Measurements from ENCODE around the gene SNRNP40. TPM values are rescaled to one million over a fixed set of nuclear protein-coding genes. Genes with fewer than 3 reads are reported as not detected.

SNRNP40 gene
- polyA plus RNA-seq, 3 donors, result 25.6 to 56.4 (median 50.9) TPM

DNA sequence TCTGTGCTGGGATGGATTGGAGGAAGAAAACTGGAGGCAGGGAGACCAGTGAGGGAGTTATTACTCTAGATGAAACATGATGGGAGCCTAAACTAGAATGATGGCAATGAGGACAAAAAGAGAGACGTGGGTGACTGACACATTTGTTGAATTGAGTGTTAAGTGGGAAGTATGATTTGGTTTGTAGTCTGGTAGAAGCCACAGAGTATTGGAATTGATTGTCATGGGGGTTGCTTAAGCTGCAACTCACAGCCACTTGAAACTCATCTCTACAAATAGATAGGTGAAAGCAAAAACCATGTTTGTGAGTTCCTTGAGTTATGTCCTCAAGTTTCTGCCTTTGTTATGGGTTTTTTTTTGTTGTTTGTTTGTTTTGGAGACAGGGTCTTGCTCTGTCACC is 47.9 kb upstream of the SNRNP40 start:
- no peak overlapping the region for H3K4me3 Mint-ChIP-seq
- Histone ChIP-seq H2AFZ (ENCODE audit: insufficient read depth, low read depth, low read length, poor library complexity, severe bottlenecking) (no peak overlapping the region), H3K9ac (ENCODE audit: insufficient read depth, low read length, poor library complexity, severe bottlenecking) (no peak overlapping the region), H3K4me1 (ENCODE audit: control insufficient read depth in 1 of 2, insufficient read depth in 2 of 2, low read length in 2 of 2) (no peaks in the 10 kb centered on the region), H3K27me3 (ENCODE audit: control insufficient read depth in 2 of 2, insufficient read depth in 2 of 2, low read length in 2 of 2) (no peaks in the 10 kb centered on the region), H3K4me2 (replicated peaks; ENCODE audit: extremely low read depth, low read length, poor library complexity, severe bottlenecking) (no peak overlapping the region), H3K27ac (ENCODE audit: low read depth in 1 of 2, low read length in 2 of 2) (no peak overlapping the region), H3K4me3 (replicated peaks in 1 of 3; ENCODE audit: low read depth in 2 of 3, low read length in 3 of 3) (no peak overlapping the region), H4K20me1 (ENCODE audit: insufficient read depth, low read length) (no peaks in the 10 kb centered on the region), H3K79me2 (ENCODE audit: insufficient read depth, low read length) (no peaks in the 10 kb centered on the region), H3K36me3 (replicated peaks in 1 of 2; ENCODE audit: control insufficient read depth in 1 of 2, insufficient read depth in 2 of 2, low read length in 2 of 2) (peaks cover 35 to 78% of the 10 kb centered on the region in 2 donors), H3K9me3 (replicated peaks in 1 of 2; ENCODE audit: control insufficient read depth in 1 of 2, insufficient read depth in 1 of 2, low read length in 2 of 2) (no peaks in the 10 kb centered on the region)
- 71% methylated on average over 1 of the region's 1 CpG for WGBS (ENCODE audit: insufficient coverage)
- H3K4me1 Mint-ChIP-seq, result no peaks in the 10 kb centered on the region
- TF ChIP-seq CTCF (IDR thresholded peaks at IDR 0.05), result no peak
- peaks cover 55 to 67% of the 10 kb centered on the region in 2 donors for H3K36me3 Mint-ChIP-seq
- DNase-seq, result no peak
- H3K27me3 Mint-ChIP-seq (ENCODE audit: low read depth in 3 of 3), result no peaks in the 10 kb centered on the region
- H3K9me3 Mint-ChIP-seq, result no peaks in the 10 kb centered on the region
- peak overlapping the region in 2 of 7 donors; percentile 18 to 19 for H3K27ac Mint-ChIP-seq
- intact Hi-C loops (cut with micrococcal nuclease), result no loop called here

GRCh38 chr1:31336687-31337467 is 40.3 kb upstream of the SNRNP40 start:
- no peak for TF ChIP-seq CTCF (IDR thresholded peaks at IDR 0.05)
- Histone ChIP-seq H3K36me3 (replicated peaks in 1 of 2; ENCODE audit: control insufficient read depth in 1 of 2, insufficient read depth in 2 of 2, low read length in 2 of 2) (peaks cover 14 to 44% of the 10 kb centered on the region in 2 donors), H3K4me3 (replicated peaks in 1 of 3; ENCODE audit: low read depth in 2 of 3, low read length in 3 of 3) (no peak overlapping the region), H3K4me1 (ENCODE audit: control insufficient read depth in 1 of 2, insufficient read depth in 2 of 2, low read length in 2 of 2) (no peaks in the 10 kb centered on the region), H2AFZ (ENCODE audit: insufficient read depth, low read depth, low read length, poor library complexity, severe bottlenecking) (no peak overlapping the region), H3K9me3 (replicated peaks in 1 of 2; ENCODE audit: control insufficient read depth in 1 of 2, insufficient read depth in 1 of 2, low read length in 2 of 2) (no peaks in the 10 kb centered on the region), H3K4me2 (replicated peaks; ENCODE audit: extremely low read depth, low read length, poor library complexity, severe bottlenecking) (no peak overlapping the region), H3K27me3 (ENCODE audit: control insufficient read depth in 2 of 2, insufficient read depth in 2 of 2, low read length in 2 of 2) (no peaks in the 10 kb centered on the region), H3K27ac (ENCODE audit: low read depth in 1 of 2, low read length in 2 of 2) (no peak overlapping the region), H3K9ac (ENCODE audit: insufficient read depth, low read length, poor library complexity, severe bottlenecking) (no peak overlapping the region), H4K20me1 (ENCODE audit: insufficient read depth, low read length) (peaks cover 3% of the 10 kb centered on the region), H3K79me2 (ENCODE audit: insufficient read depth, low read length) (no peaks in the 10 kb centered on the region)
- DNase-seq, result no peak
- peaks cover 34 to 38% of the 10 kb centered on the region in 2 donors for H3K36me3 Mint-ChIP-seq
- intact Hi-C loops (cut with micrococcal nuclease), result no loop called here
- peaks cover 8% of the 10 kb centered on the region for H3K4me1 Mint-ChIP-seq
- WGBS (ENCODE audit: insufficient coverage), result 100% methylated on average over 1 of the region's 10 CpGs
- H3K4me3 Mint-ChIP-seq, result no peak overlapping the region
- H3K27me3 Mint-ChIP-seq (ENCODE audit: low read depth in 3 of 3), result peaks cover 0 to 2% (median 0%) of the 10 kb centered on the region in 3 donors
- peak overlapping the region in 1 of 7 donors; percentile 46 for H3K27ac Mint-ChIP-seq
- H3K9me3 Mint-ChIP-seq, result no peaks in the 10 kb centered on the region
